Mammary epithelial cell (primary cell): ENCODE results near the gene C4orf50.

Experiments
- CTCF ChIP-seq, 2 donors: IDR thresholded peaks in 1 of 2; conservative IDR thresholded peaks in 1 of 2; 2 replicates each; pipeline ENCODE4 v1.5.1; 2011 to 2012; ENCODE audit warnings: inconsistent platforms in 2 of 2, low read length in 2 of 2, mild to moderate bottlenecking in 2 of 2, control low read depth in 1 of 2, low read depth in 1 of 2; ENCODE audit not compliant: insufficient read depth in 1 of 2; ENCODE audit errors: extremely low read depth in 1 of 2
- EZH2 ChIP-seq: IDR thresholded peaks from 2 replicates; pipeline ENCODE4 v1.6.1; 2012; ENCODE audit warnings: low read length, inconsistent platforms, borderline replicate concordance

- TF ChIP-seq CTCF (conservative IDR thresholded peaks at IDR 0.05 in 1 of 2, IDR thresholded peaks at IDR 0.05 in 1 of 2; ENCODE audit: extremely low read depth in 1 of 2, insufficient read depth in 1 of 2, low read depth in 1 of 2, low read length in 2 of 2) (no peak), EZH2 (no peak)
Observed at GRCh38 chr4:5927747-5928146, 90.5 kb downstream of the C4orf50 start.
